ENCODE data around the gene WSB1.
"Not testable (repeated sequence)": the region's sequence is repeated elsewhere in the genome, so short reads cannot be mapped to it uniquely, and the experiment has no call there.

Gene WSB1

DNA sequence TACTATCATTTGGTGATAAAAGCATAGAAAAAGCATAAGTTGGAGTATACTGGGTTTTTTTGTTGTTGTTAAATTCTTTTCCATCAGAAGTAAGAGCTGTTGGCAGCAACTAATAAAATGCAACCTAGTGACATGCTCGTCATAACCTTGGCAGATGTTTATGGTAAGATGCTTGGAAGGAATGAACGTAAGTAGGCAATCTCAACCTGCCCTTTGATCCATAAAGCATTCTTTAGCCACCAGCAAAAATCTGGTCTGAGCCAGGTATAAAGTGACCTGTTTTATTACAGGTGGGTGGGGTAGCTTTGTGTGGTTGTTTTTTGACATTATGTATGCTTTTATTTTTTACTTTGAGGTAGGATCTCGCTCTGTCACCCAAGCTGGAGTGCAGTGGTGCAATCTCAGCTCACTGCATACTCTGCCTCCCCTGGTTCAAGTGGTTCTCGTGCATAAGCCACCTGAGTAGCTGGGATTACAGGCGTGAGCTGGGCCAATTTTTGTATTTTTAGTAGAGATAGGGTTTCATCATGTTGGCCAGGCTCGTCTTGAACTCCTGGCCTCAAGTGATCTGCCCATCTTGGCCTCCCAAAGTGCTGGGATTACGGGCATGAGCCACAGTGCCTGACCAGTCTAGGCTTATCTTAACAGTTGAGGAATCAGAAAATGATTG lies 22.0 kb downstream of the WSB1 start:
- DNase-seq (ENCODE audit: low read depth, low spot score) = no peak

DNA sequence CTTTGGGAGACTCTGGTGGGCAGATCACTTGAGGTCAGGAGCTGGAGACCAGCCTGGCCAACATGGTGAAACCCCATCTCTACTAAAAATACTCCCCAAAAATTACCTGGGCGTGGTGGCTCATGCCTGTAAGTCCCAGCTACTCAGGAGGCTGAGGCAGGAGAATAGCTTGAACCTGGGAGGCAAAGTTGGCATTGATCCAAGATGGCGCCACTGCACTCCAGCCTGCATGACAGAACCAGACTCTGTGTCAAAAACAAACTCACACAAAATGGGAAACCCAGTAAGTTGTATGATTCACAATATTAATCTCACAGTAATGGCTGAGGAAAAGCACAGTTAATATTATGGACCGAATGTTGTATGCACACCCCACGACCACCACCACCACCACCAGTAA lies 24.3 kb downstream of the WSB1 start:
- DNase-seq (ENCODE audit: low read depth, low spot score) = no peak

DNA sequence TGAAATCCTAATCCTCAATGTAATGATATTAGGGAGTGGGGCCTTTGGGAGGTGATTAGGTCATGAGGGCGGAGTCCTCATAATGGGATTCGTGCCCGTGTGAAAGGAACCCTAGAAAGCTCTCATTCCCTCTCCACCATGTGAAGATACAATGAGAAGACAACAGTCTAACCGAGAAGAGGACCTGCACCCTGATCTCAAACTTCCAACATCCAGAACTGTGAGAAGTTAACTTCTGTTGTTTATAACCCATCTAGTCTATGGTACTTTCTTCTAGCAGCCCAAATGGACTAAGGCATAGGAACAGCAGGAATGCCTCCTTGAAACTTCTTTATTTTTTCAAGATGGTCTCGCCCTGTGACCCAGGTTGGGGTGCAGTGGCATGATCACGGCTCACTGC lies 24.7 kb downstream of the WSB1 start:
- DNase-seq (ENCODE audit: low read depth, low spot score) = no peak

DNA sequence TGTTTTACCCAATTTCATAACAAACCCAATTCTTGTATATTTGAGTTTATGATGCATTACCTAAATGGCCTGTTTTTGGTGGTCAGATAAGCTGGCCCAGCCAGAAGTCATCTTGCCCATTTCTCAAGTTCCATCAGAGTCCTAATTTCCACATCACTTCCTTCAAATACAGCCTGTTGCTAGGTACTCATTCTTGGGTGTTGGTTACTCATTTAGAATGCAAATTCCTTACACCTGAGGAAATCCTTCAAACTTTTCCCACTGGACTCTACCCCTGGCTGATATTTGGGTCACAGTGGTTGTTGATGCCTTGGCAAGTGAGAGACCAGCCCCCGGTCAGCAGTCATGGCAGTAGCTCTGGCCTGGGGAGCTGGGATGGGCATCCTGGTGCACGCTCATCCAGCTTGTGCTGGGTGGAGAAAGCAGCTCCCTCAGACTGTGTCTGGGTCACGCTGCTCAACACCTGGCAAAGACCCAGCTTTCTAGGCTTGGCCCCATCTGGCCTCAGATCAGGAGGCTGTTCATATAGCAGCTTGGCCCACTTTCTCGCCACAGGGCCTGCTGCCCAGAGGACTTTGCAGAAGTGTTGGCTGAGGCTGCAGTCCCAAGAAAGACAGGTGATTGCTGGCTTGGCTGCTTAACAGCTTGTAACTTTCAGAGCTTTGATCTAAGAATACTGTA lies 25.8 kb downstream of the WSB1 start:
- DNase-seq (ENCODE audit: low read depth, low spot score) = no peak

DNA sequence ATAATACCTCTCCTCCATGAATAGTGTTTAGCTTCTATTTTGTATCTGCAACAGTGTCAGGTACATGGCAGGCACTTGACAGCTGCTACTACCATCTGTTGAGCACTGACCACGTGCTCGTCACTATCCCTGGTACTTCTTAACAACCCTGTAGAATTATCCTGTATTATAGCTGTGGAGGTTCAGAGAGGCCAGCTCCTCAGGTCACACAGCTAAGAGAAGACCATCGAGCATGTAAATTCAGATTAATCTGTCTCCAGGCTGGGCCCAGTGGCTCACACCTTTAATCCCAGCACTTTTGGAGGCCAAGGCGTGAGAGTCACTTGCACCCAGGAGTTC lies 26.3 kb downstream of the WSB1 start:
- DNase-seq (ENCODE audit: low read depth, low spot score) = no peak

DNA sequence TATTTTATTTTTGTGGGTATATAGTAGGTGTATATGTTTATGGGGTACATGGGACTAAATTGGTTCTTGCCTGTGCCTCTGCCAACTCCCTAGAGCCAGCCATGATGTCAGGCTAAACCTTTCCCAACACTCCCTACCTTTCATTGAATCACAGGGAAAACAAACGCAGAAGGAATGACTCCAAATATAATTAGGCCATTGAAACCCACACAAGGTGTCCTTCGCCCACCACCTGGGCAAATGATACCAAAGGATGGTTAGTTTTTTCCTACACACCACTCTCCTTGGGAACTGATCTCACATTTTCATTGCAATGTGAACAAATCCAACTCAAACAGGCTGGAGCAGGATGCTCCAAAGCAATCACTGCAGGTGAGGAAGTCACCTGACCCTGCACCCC lies 27.5 kb downstream of the WSB1 start:
- no peak for DNase-seq (ENCODE audit: low read depth, low spot score)

DNA sequence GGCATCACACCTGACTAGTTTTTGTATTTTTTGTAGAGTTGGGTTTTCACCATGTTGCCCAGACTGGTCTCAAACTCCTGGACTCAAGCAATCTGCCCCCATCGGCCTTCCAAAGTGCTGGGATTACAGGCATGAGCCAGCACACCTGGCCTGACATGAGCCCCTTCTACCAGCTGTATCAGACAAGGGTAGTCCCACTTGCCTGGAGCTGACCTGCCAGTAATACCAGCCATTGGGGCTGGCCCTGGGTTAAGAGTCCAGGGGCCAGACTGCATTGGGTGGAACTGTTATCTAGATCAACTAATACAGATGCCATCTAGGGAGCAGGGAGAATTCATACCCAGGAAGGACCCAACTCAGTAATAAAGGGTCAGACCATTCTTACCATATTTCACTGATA lies 28.1 kb downstream of the WSB1 start:
- DNase-seq (ENCODE audit: low read depth, low spot score) = no peak

DNA sequence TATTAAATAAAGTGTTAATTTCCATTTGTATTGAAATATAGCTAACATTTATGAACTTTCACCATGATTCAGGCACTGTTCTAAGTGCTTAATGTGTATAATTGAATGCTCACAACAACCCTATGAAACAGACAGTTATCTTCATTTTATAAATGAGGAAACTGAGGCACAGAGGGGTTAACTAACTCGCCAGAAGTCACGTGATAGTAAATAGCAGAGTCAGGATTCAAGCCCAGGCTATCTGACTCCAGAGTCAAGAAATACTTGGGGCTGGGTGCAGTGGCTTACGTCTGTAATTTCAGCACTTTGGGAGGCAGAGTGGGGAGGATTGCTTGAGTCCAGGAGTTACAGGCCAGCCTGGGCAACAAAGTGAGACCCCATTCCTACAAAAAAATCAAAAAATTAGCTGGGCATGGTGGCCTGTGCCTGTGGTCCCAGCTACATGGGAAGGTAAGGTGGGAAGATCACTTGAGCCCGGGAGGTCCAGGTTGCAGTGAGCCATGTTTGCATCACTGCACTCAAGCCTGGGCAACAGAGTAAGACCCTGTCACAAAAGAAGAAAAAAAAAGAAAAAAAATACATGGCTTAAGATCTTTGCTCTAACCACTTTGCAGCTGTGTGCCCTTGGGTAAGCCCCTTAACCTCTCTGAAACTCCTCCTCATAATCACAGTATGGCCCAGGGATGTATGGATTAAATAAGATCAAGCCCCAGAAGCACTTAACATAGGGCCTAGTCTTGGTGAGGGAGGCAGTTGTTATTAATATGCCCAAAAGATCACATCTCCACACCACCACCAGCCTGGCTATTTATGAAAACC lies 29.0 kb downstream of the WSB1 start:
- no peak for DNase-seq (ENCODE audit: low read depth, low spot score)

DNA sequence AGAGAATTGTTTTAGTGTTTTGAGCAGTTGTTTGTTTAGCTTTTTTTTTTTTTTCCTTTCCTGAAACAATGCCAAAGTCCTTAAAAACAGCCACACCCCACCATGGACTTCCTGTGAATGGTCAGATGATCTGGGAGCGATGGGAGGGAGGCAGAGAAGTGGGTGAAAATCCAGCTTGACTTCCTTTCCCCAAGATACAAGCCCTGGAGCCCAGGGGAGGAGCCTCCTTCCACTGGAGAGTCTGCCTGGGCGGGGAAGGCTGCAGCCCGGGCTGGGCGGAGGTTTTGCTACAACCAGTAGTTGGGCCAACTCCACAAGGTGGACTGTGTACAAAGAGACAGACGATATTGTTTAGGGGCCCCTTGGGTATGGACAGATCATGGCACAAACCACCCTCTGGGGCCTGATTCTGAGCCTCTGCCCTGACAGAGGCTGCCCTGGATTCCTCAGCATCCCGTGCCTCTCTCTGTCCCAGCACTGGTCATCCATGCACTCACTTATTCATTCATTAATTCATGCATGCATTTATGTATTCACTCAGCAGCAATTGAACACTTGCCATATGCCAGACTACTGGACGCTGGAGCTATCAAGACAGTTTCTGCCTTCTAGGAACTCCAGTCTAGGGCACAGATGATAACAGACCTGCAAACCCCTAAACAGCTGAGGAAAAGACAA lies 29.8 kb downstream of the WSB1 start:
- DNase-seq (ENCODE audit: low read depth, low spot score) = no peak

DNA sequence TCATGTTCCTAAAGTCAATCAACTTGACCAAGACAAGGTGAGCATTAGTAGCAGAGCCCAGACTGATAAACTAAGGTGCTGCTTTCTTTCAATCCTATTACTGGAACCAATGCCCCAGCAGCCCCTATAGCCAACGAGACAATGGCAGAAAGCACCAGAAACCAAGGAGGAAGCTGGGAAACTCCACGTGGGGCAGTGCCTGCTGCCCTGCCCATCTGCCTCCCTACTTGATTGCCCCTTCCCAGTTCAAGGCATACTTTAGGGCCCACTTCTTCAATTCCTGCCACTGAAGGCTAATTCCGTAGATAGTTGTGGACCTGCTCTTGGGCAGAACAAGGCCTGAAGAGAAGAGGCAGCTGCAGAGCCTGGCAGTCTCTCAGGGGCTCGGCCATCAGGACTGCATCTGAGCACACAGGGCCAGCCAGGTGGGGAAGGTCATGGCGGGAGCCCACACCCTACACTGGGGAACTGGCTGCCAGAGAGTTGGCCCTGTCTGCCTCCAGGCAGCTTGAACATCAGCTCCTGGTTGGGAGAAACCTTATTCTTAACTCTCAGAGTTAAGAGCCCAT lies 30.9 kb downstream of the WSB1 start:
- no peak for DNase-seq (ENCODE audit: low read depth, low spot score)

DNA sequence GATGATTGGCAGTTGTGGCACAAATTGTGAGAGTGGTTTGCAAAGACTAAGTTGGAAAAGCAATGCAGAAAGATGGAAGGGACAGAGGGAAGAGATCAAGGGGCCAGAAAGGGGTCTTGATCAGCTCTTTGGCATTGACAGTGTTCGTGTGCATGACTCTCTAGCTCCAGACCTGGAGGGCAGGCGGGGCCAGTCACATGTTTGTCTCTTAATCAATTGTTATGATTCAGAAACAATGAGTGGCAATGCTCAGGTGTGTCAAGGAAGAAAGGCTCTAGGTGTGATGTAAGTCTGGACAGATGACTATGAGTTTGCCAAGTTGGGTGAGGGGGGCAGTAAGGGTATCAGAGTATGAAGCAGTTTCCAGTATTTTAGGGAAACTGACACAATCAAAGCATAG lies 32.1 kb downstream of the WSB1 start:
- DNase-seq (ENCODE audit: low read depth, low spot score) = no peak

DNA sequence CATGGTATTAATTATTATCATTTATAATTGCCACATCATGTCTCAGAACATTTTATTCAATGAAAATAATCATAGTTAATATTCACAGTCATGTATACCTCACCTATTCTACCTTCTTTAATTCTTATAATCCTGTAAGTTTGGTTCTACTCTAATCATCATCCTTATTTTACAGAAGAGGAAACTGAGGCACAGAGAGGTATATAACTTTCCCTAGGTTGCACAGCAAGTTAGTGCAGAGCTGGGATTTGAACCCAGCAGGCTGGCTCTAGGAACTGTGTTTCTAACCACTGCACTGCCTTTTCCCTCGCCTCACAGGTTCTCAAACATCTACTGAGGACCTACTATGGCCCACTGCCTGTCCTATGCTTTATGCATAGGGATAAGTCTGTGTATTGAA lies 32.7 kb downstream of the WSB1 start:
- DNase-seq (ENCODE audit: low read depth, low spot score) = no peak

DNA sequence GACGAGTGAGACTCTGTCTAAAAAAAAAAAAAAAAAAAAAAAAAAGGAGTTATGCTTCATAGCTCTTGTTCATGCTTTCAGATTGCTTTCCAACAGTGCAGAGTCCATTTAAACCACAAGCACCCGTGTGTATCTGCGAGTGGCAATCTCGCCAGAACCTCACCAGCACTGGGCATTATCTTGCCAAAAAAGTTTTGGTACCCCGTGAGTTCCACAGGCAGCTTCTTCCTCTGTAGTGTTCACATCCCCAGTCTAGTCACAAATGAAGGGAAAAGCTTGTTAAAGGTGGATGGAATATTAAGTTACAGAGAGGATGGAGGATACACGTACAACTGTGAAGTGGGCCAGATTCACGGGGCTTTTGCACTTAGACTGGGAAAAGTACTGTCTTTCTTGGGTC lies 33.5 kb downstream of the WSB1 start:
- DNase-seq (ENCODE audit: low read depth, low spot score) = no peak

DNA sequence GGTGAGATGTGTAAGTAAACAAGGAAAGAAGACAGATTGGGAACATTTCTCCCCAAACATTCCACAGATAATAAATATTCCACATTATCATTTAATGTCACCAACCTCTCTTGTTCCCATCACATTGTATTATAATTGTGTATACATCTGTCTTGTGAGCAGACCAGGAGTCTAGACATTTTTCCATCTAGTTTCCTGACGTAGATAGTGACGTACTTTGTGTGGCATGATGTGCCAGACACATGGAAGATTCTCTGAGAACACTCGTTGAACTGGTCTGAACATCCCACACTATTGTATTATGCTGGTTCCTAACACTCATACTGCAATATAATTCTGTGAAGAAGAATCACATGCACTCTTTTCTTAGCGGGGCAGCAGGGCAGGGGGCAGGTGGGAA lies 34.0 kb downstream of the WSB1 start:
- no peak for DNase-seq (ENCODE audit: low read depth, low spot score)

DNA sequence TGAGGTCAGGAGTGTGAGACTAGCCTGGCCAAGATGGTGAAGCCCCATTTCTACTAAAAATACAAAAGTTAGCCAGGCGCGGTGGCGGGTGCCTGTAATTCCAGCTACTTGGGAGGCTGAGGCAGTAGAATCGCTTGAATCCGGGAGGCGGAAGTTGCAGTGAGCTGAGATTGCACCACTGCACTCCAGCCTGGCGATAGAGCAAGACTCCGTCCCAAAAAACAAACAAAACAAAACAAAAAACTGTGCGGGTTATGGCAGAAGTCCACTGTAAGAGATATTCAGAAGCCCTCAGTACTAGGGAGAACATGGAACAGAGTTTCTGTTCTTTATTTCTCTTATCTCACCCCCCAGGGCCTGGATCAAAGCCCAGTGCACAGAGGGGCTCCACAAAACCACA lies 34.8 kb downstream of the WSB1 start:
- not testable (repeated sequence) for DNase-seq (ENCODE audit: low read depth, low spot score)

DNA sequence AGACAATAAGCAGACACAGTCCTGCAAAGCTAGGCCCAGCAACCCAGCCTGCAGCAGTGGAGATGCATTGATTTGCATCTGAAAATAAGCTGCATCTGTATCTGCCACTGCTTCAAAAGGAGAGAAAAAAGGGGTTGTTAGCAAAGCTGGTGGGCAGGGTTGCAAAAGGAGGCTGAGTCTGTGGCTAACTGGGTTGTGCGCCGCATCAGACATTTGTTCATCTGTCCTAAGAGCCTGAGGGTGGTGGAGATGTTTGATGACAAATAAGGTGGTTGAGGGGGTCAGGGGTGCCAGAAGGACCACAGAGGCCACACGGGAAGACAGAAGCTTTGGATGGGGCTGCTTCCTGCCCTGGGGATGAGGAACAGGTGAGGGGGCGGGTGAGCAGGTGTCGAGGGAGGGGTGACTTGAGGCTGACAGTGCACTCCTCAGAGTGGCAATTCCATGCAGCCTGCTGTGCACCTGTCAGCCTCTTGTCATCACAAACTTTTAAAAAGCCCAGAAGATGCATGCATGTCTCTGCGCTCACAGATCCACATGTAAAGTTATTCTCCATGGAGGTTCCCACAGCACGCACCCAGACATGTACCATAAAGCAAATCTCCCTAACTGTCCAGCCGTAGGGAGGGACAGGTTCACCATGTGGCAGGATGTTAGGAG lies 35.4 kb downstream of the WSB1 start:
- no peak for DNase-seq (ENCODE audit: low read depth, low spot score)

DNA sequence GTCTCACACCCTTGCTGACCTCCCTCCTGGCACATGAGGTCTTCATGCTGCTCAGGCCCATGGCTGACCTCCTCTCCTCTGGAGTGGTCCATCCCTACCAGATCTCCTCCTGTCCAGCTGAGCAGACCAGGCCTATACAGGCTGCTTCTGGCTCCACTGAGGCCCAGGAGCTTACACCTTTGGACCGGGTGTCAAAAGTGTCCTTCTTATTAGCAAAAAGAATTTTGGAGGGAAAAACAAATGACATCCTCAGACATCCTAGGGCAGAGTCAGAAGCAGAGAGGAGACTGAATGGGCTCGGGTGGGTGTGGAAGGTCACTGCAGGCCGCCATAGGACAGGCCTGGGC lies 38.1 kb downstream of the WSB1 start:
- no peak for DNase-seq (ENCODE audit: low read depth, low spot score)

DNA sequence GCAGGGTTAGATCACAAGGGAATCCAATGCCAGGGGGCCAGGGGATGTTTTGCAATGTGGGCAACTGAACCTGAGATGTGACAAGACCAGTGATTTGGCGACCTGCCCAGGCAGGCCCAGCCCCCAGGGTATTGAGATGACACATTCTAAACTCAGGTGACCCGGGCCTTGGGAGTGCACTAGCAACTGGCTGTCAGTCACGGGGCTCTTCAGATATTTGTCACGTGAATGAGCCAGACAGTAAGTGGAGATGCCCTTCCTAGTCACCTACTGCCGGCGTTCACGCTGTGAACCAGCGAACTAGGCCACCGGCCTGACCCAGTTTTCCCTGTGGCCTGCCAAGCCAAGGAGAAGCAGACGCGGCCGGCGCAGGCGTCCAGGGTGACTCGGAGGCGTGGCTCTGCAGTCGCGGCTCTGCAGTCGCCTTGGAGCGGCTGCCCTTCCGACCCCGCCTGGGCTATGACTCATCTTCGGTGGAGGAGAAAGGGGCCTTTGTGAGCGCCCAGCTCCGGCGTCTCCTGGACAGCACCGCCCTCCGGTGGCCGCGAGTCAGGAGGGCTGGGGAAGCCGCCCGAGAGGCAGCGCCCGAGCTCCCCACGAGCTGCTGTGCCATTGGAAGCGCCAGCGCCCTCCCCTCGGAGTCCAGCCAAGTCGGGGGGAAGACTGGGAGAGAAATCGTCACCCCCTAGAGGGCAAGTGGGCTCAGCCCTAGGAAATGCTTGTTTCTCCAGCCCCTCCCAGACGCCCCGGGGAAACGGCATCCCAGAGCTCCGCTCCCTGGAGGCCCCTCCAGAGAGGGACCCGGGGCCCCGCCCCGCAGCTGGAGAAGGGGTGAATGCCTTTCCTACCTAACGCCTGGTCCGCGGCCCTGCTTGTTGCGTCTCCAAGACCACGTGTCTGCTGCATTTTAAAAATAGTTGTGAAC lies 38.8 kb downstream of the WSB1 start:
- DNase-seq (ENCODE audit: low read depth, low spot score) = peak; percentile 85

DNA sequence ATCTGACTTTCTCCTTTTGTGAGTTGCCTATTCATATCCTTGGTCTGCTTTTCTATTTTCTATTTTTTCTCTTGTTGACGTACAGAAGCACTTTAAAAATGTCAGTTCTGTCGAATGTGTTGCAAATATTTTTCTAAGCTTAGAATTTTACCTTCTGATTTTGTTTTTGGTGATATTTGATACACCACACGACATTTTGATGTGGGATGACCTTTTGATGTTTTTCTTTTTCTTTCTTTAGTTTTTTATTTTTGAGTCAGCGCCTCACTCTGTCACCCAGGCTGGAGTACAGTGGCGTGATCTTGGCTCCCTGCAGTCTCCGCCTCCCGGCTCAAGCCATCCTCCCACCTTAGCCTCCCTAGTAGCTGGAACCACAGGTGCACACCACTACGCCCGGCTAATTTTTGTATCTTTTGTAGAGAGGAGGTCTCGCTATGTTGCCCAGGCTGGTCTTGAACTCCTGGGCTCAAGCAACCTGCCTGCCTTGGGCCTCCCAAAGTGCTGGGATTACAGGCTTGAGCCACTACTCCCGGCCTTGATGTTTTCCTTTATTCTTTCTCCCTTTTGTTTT lies 39.6 kb downstream of the WSB1 start:
- DNase-seq (ENCODE audit: low read depth, low spot score) = no peak

DNA sequence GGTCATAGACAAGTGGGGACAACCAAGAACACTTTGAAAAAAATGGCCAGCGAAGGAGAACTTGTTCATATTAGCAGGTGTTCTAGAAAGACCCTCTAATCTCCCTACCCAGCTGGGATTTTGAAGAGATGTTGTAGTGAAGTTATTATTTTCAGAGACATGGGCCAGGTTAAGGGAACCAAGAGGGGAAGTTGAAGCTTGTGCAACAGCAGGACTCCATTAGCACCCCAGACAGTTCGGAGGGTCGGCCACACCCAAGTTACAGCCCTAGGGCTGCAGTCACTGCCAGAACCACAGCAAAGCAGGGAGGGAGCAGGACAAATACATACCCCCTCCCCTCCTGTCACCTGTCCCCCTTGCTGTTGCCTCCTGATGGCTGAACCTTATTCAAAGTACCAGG lies 42.3 kb downstream of the WSB1 start:
- no peak for DNase-seq (ENCODE audit: low read depth, low spot score)
